DND-41 (cell line): ENCODE measurements around the gene HSD17B14.

Experiments
- ATAC-seq: fragments of 200-7000 bp; cut with Tn5 transposase; 3 replicates; pipeline ENCODE4 v1.9.1; 2021; ENCODE audit warnings: low read depth; ENCODE audit not compliant: insufficient read depth
- DNase-seq: peaks from one replicate; pipeline ENCODE4 v3.0.0-alpha.2; 2020
- H2AFZ ChIP-seq: 2 replicates; pipeline ENCODE4 v1.6.0; 2012; ENCODE audit warnings: low read depth, low read length
- H3K27ac ChIP-seq: 2 replicates; pipeline ENCODE4 v1.5.1; 2012; ENCODE audit warnings: low read length, inconsistent platforms
- H3K27me3 ChIP-seq: fragments of 200-600 bp; sonication (generic); 2 replicates; pipeline ENCODE4 v1.6.0; 2012; ENCODE audit warnings: low read length, mild to moderate bottlenecking, inconsistent platforms; ENCODE audit not compliant: insufficient read depth, poor library complexity
- H3K36me3 ChIP-seq: 2 replicates; pipeline ENCODE4 v1.5.1; 2012; ENCODE audit warnings: low read length, inconsistent platforms; ENCODE audit not compliant: insufficient read depth
- H3K4me1 ChIP-seq: 2 replicates; pipeline ENCODE4 v1.5.1; 2012; ENCODE audit warnings: mild to moderate bottlenecking, low read length; ENCODE audit not compliant: insufficient read depth
- H3K4me2 ChIP-seq: 2 replicates; pipeline ENCODE4 v1.6.0; 2012; ENCODE audit warnings: mild to moderate bottlenecking, moderate library complexity, low read length, inconsistent platforms; ENCODE audit not compliant: insufficient read depth
- H3K4me3 ChIP-seq, 2 experiments: fragments of 200-600 bp in 1 of 2; shearing (Covaris generic) in 1 of 2; 2 replicates each; pipeline ENCODE4 v1.5.1; 2012 to 2016; ENCODE audit warnings: inconsistent platforms in 2 of 2, low read length in 2 of 2, mild to moderate bottlenecking in 2 of 2, low read depth in 1 of 2, moderate library complexity in 1 of 2
- H3K79me2 ChIP-seq: 2 replicates; pipeline ENCODE4 v1.6.0; 2012; ENCODE audit warnings: low read length, inconsistent platforms; ENCODE audit not compliant: insufficient read depth
- H3K9ac ChIP-seq: 2 replicates; pipeline ENCODE4 v1.6.0; 2012; ENCODE audit warnings: low read depth, mild to moderate bottlenecking, inconsistent platforms, low read length, moderate library complexity
- H3K9me3 ChIP-seq: 2 replicates; pipeline ENCODE4 v1.5.1; 2012; ENCODE audit warnings: low read length, moderate library complexity, mild to moderate bottlenecking, inconsistent platforms; ENCODE audit not compliant: insufficient read depth, severe bottlenecking
- H4K20me1 ChIP-seq: 2 replicates; pipeline ENCODE4 v1.6.0; 2012; ENCODE audit warnings: low read length; ENCODE audit not compliant: insufficient read depth
- CTCF ChIP-seq: IDR thresholded peaks from 2 replicates; pipeline ENCODE4 v1.5.1; 2012; ENCODE audit warnings: borderline replicate concordance, low read length, moderate library complexity, mild to moderate bottlenecking; ENCODE audit not compliant: poor library complexity, severe bottlenecking; ENCODE audit errors: extremely low read depth
- EZH2 ChIP-seq: IDR thresholded peaks from 3 replicates; pipeline ENCODE4 v1.6.1; 2012; ENCODE audit warnings: borderline replicate concordance, low read depth, mild to moderate bottlenecking, moderate library complexity, low read length, inconsistent platforms; ENCODE audit not compliant: severe bottlenecking

HSD17B14 gene

GRCh38 chr19:48822514-48822913 is 13.8 kb downstream of the HSD17B14 start:
- Histone ChIP-seq H3K4me1 (no peaks in the 10 kb centered on the region), H4K20me1 (no peaks in the 10 kb centered on the region), H2AFZ (no peak overlapping the region), H3K4me2 (no peak overlapping the region), H3K79me2 (no peaks in the 10 kb centered on the region), H3K36me3 (peaks cover 6% of the 10 kb centered on the region; the same call in 1 of the 2 replicates), H3K27ac (no peak overlapping the region), H3K9ac (no peak overlapping the region), H3K9me3 (no peaks in the 10 kb centered on the region), H3K27me3 (no peaks in the 10 kb centered on the region), H3K4me3 (no peak overlapping the region)
- no peak for TF ChIP-seq EZH2
- TF ChIP-seq CTCF, result no peak
- DNase-seq, result no peak
- no peak for ATAC-seq

GRCh38 chr19:48821633-48822032 is 14.7 kb downstream of the HSD17B14 start:
- Histone ChIP-seq H3K36me3 (peaks cover 6% of the 10 kb centered on the region; the same call in 1 of the 2 replicates), H2AFZ (no peak overlapping the region), H3K4me2 (no peak overlapping the region), H4K20me1 (no peaks in the 10 kb centered on the region), H3K27ac (no peak overlapping the region), H3K9me3 (no peaks in the 10 kb centered on the region), H3K27me3 (no peaks in the 10 kb centered on the region), H3K9ac (no peak overlapping the region), H3K4me3 (no peak overlapping the region), H3K79me2 (no peaks in the 10 kb centered on the region), H3K4me1 (no peaks in the 10 kb centered on the region)
- no peak for TF ChIP-seq EZH2
- no peak for TF ChIP-seq CTCF
- ATAC-seq, result no peak
- DNase-seq, result no peak

DNA sequence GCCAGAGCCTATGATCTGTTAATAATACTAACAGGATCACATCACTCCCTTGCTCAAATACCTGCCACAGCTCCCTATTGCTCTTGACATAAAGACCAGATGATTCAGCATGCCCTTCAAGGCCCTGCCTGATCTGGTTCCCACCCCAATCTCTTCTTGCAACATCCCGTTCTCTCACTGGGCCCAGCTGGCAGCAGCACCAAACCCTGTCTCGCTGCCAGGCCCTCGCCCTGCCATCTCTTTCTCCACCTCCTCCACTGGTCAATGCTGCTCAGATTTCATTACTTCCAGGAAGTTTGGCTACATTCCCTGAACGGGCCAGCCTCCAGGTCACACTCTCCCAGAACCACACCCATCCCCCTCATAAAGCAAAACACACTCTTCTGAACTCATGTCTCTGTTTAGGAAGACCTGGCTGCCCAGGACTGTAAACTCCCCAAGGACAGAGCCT is 16.9 kb downstream of the HSD17B14 start:
- Histone ChIP-seq H3K9me3 (no peaks in the 10 kb centered on the region), H3K79me2 (no peaks in the 10 kb centered on the region), H3K27me3 (no peaks in the 10 kb centered on the region), H3K36me3 (peaks cover 6% of the 10 kb centered on the region; the same call in 1 of the 2 replicates), H3K4me1 (no peaks in the 10 kb centered on the region), H3K9ac (no peak overlapping the region), H2AFZ (no peak overlapping the region), H3K4me2 (no peak overlapping the region), H4K20me1 (no peaks in the 10 kb centered on the region), H3K27ac (no peak overlapping the region), H3K4me3 (no peak overlapping the region)
- no peak for ATAC-seq
- no peak for DNase-seq
- TF ChIP-seq EZH2 (no peak), CTCF (no peak)
